HepG2 (cell line): ENCODE results near the gene TMEM31. TPM values are rescaled to one million over a fixed set of nuclear protein-coding genes. Genes with fewer than 3 reads are reported as not detected.
A peak's percentile ranks its signal among the peaks of the same experiment; 100 is the strongest.

Experiments used
- AHR ChIP-seq: IDR thresholded peaks from 2 replicates; pipeline ENCODE4 v1.6.1; 2018; ENCODE audit warnings: missing genetic modification reagents, missing compliant biosample characterization
- CEBPG ChIP-seq: IDR thresholded peaks from 2 replicates; pipeline ENCODE4 v1.6.1; 2016
- GABPB1 ChIP-seq: IDR thresholded peaks from 2 replicates; pipeline ENCODE4 v1.6.1; 2016; ENCODE audit warnings: mild to moderate bottlenecking, missing genetic modification reagents, moderate library complexity, missing compliant biosample characterization
- KDM6A ChIP-seq: IDR thresholded peaks from 2 replicates; pipeline ENCODE4 v1.6.1; 2016; ENCODE audit warnings: low read depth
- MAX ChIP-seq: IDR thresholded peaks from 2 replicates; pipeline ENCODE4 v1.6.1; 2012; ENCODE audit warnings: inconsistent platforms
- NCOA2 ChIP-seq: sonication (generic); formaldehyde crosslinking; IDR thresholded peaks from 2 replicates; pipeline ENCODE4 v1.8.0; 2022; ENCODE audit warnings: inconsistent platforms
- PHF20 ChIP-seq: sonication (generic); formaldehyde crosslinking; IDR thresholded peaks from 2 replicates; pipeline ENCODE4 v1.5.0; 2020; ENCODE audit warnings: mild to moderate bottlenecking, missing genetic modification reagents
- SAP130 ChIP-seq: IDR thresholded peaks from 2 replicates; pipeline ENCODE4 v1.6.1; 2016; ENCODE audit warnings: low read depth
- SETDB1 ChIP-seq: sonication (generic); formaldehyde crosslinking; IDR thresholded peaks from 2 replicates; pipeline ENCODE4 v1.5.1; 2020; ENCODE audit warnings: missing genetic modification reagents, mild to moderate bottlenecking, borderline replicate concordance
- SMAD1 ChIP-seq: sonication (generic); formaldehyde crosslinking; IDR thresholded peaks from 2 replicates; pipeline ENCODE4 v1.4.0; 2020; ENCODE audit warnings: missing genetic modification reagents, low read depth, mild to moderate bottlenecking, borderline replicate concordance
- THAP11 ChIP-seq: IDR thresholded peaks from 2 replicates; pipeline ENCODE4 v1.6.1; 2016; ENCODE audit warnings: missing biosample characterization, missing genetic modification reagents
- THRA ChIP-seq: sonication (generic); formaldehyde crosslinking; IDR thresholded peaks from 2 replicates; pipeline ENCODE4 v1.4.0; 2020; ENCODE audit warnings: missing genetic modification reagents, borderline replicate concordance
- U2AF1 ChIP-seq: fragments of 200-400 bp; formaldehyde crosslinking; optimal IDR thresholded peaks from 2 replicates; pipeline ENCODE3; 2017; ENCODE audit warnings: mild to moderate bottlenecking, low read depth, low read length
- ZNF264 ChIP-seq: sonication (generic); formaldehyde crosslinking; IDR thresholded peaks from 2 replicates; pipeline ENCODE4 v1.4.0; 2020; ENCODE audit warnings: missing genetic modification reagents
- ZNF747 ChIP-seq: sonication (generic); formaldehyde crosslinking; IDR thresholded peaks from 2 replicates; pipeline ENCODE4 v1.8.1; 2023; ENCODE audit warnings: missing genetic modification reagents, mild to moderate bottlenecking, borderline replicate concordance
- ZNF883 ChIP-seq: sonication (generic); formaldehyde crosslinking; IDR thresholded peaks from 2 replicates; pipeline ENCODE4 v1.5.1; 2020; ENCODE audit warnings: mild to moderate bottlenecking, missing genetic modification reagents; ENCODE audit errors: not compliant biosample characterization
- polyA plus RNA-seq, 8 experiments: library from polyadenylated mRNA; depleted of rRNA in 3 of 8; stranded (reverse) in 7 of 8; unstranded in 1 of 8; fragments of >200 nt; fragmentation: Illumina TruSeq in 4 of 8; extraction: Trizol in 4 of 8; gene quantifications; 2 replicates each; pipeline versions ENCODE4 v1.2.1 to v1.2.3, GENCODE V29; 2011 to 2016; ENCODE audit warnings: low read depth in 4 of 8, missing spikeins in 1 of 8, mixed read lengths in 1 of 8; ENCODE audit not compliant: insufficient read depth in 1 of 8
- total RNA-seq, 5 experiments: library from RNA; depleted of rRNA; stranded (reverse); fragments of >200 nt; fragmentation: Illumina TruSeq; extraction: Trizol; gene quantifications; 2 replicates each; pipeline ENCODE4 v1.2.3, GENCODE V29; 2016; ENCODE audit warnings: low read depth in 1 of 5
- TF ChIP-seq, protein P1 (sequence below): sonication (generic); formaldehyde crosslinking; IDR thresholded peaks from 2 replicates; pipeline ENCODE4 v1.4.0; 2020; ENCODE audit warnings: mild to moderate bottlenecking, missing genetic modification reagents, borderline replicate concordance
- TF ChIP-seq, protein P2 (sequence below): IDR thresholded peaks from 2 replicates; pipeline ENCODE4 v1.6.1; 2016
- TF ChIP-seq, protein P3 (sequence below): sonication (generic); formaldehyde crosslinking; IDR thresholded peaks from 2 replicates; pipeline ENCODE4 v1.4.0; 2020; ENCODE audit warnings: missing genetic modification reagents; ENCODE audit errors: not compliant biosample characterization
- TF ChIP-seq, protein P4 (sequence below): sonication (generic); formaldehyde crosslinking; IDR thresholded peaks from 2 replicates; pipeline ENCODE4 v1.5.1; 2020; ENCODE audit warnings: missing genetic modification reagents, mild to moderate bottlenecking, borderline replicate concordance
- TF ChIP-seq, protein P5 (sequence below): sonication (generic); formaldehyde crosslinking; IDR thresholded peaks from 2 replicates; pipeline ENCODE4 v1.8.1; 2023; ENCODE audit warnings: mild to moderate bottlenecking, missing genetic modification reagents

The TMEM31 gene
- total and polyA plus RNA-seq, 2 of the 13 experiments (the other 11 are each of a cell fraction or from before 2014, with no cell fraction given), result 0.16 TPM; not detected in 1

GRCh38 chrX:103687073-103687695, 23.5 kb upstream of the TMEM31 start (continued):
- TF ChIP-seq, protein P1, sequence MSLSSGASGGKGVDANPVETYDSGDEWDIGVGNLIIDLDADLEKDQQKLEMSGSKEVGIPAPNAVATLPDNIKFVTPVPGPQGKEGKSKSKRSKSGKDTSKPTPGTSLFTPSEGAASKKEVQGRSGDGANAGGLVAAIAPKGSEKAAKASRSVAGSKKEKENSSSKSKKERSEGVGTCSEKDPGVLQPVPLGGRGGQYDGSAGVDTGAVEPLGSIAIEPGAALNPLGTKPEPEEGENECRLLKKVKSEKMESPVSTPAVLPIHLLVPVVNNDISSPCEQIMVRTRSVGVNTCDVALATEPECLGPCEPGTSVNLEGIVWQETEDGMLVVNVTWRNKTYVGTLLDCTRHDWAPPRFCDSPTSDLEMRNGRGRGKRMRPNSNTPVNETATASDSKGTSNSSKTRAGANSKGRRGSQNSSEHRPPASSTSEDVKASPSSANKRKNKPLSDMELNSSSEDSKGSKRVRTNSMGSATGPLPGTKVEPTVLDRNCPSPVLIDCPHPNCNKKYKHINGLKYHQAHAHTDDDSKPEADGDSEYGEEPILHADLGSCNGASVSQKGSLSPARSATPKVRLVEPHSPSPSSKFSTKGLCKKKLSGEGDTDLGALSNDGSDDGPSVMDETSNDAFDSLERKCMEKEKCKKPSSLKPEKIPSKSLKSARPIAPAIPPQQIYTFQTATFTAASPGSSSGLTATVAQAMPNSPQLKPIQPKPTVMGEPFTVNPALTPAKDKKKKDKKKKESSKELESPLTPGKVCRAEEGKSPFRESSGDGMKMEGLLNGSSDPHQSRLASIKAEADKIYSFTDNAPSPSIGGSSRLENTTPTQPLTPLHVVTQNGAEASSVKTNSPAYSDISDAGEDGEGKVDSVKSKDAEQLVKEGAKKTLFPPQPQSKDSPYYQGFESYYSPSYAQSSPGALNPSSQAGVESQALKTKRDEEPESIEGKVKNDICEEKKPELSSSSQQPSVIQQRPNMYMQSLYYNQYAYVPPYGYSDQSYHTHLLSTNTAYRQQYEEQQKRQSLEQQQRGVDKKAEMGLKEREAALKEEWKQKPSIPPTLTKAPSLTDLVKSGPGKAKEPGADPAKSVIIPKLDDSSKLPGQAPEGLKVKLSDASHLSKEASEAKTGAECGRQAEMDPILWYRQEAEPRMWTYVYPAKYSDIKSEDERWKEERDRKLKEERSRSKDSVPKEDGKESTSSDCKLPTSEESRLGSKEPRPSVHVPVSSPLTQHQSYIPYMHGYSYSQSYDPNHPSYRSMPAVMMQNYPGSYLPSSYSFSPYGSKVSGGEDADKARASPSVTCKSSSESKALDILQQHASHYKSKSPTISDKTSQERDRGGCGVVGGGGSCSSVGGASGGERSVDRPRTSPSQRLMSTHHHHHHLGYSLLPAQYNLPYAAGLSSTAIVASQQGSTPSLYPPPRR, result no peak
- TF ChIP-seq MAX, result peak; percentile 83; the same call in 1 of the 2 replicates
- TF ChIP-seq, protein P2, sequence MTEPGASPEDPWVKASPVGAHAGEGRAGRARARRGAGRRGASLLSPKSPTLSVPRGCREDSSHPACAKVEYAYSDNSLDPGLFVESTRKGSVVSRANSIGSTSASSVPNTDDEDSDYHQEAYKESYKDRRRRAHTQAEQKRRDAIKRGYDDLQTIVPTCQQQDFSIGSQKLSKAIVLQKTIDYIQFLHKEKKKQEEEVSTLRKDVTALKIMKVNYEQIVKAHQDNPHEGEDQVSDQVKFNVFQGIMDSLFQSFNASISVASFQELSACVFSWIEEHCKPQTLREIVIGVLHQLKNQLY (CRISPR knock-in tag), result no peak
- TF ChIP-seq, protein P3, sequence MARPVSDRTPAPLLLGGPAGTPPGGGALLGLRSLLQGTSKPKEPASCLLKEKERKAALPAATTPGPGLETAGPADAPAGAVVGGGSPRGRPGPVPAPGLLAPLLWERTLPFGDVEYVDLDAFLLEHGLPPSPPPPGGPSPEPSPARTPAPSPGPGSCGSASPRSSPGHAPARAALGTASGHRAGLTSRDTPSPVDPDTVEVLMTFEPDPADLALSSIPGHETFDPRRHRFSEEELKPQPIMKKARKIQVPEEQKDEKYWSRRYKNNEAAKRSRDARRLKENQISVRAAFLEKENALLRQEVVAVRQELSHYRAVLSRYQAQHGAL (CRISPR knock-in tag), result no peak
- TF ChIP-seq KDM6A (CRISPR knock-in tag), result no peak
- no peak; the same call in 1 of the 2 replicates for TF ChIP-seq SAP130 (CRISPR knock-in tag)
- no peak for TF ChIP-seq NCOA2 (CRISPR knock-in tag)
- no peak for TF ChIP-seq THRA (CRISPR knock-in tag)
- no peak for TF ChIP-seq AHR
- TF ChIP-seq, protein P4, sequence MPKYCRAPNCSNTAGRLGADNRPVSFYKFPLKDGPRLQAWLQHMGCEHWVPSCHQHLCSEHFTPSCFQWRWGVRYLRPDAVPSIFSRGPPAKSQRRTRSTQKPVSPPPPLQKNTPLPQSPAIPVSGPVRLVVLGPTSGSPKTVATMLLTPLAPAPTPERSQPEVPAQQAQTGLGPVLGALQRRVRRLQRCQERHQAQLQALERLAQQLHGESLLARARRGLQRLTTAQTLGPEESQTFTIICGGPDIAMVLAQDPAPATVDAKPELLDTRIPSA (CRISPR knock-in tag), result no peak
- peak; percentile 85 for TF ChIP-seq GABPB1 (CRISPR knock-in tag)
- TF ChIP-seq ZNF264 (CRISPR knock-in tag), result no peak
- no peak for TF ChIP-seq SMAD1 (CRISPR knock-in tag)
- no peak for TF ChIP-seq U2AF1
- TF ChIP-seq, protein P5, sequence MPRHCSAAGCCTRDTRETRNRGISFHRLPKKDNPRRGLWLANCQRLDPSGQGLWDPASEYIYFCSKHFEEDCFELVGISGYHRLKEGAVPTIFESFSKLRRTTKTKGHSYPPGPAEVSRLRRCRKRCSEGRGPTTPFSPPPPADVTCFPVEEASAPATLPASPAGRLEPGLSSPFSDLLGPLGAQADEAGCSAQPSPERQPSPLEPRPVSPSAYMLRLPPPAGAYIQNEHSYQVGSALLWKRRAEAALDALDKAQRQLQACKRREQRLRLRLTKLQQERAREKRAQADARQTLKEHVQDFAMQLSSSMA (CRISPR knock-in tag), result no peak
- peak; percentile 63 for TF ChIP-seq CEBPG (CRISPR knock-in tag)
- no peak for TF ChIP-seq ZNF747 (CRISPR knock-in tag)
- TF ChIP-seq THAP11 (CRISPR knock-in tag), result peak; percentile 57; the same call in 1 of the 2 replicates
- TF ChIP-seq PHF20 (CRISPR knock-in tag), result peak; percentile 50; the same call in 1 of the 2 replicates
- TF ChIP-seq ZNF883 (CRISPR knock-in tag), result no peak
- TF ChIP-seq SETDB1 (CRISPR knock-in tag), result no peak
